Epithelial cell of esophagus (primary cell): Measurements from ENCODE around the gene SOHLH1.

ENCODE experiments used
- DNase-seq: peaks from one replicate; pipeline ENCODE4 v3.0.0; 2010; ENCODE audit warnings: low read depth
- H3K4me3 ChIP-seq: 2 replicates; pipeline ENCODE4 v1.5.1; 2011; ENCODE audit warnings: mild to moderate bottlenecking, low read length, control low read depth
- CTCF ChIP-seq: IDR thresholded peaks from 2 replicates; pipeline ENCODE4 v1.5.1; 2011; ENCODE audit warnings: low read depth, mild to moderate bottlenecking, low read length, control low read depth, inconsistent platforms; ENCODE audit not compliant: insufficient read depth; ENCODE audit errors: missing control alignments

The SOHLH1 gene

GRCh38 chr9:135718616-135719015, 19.3 kb upstream of the SOHLH1 start:
- no peak for DNase-seq
- TF ChIP-seq CTCF: no peak
- no peak overlapping the region for H3K4me3 ChIP-seq

- no peak for DNase-seq
- no peak overlapping the region for H3K4me3 ChIP-seq
- TF ChIP-seq CTCF: no peak
These were observed 18.1 kb upstream of the SOHLH1 start for GRCh38 chr9:135717410-135717809.

- DNase-seq: no peak
- TF ChIP-seq CTCF: no peak
These were observed 16.8 kb upstream of the SOHLH1 start for GRCh38 chr9:135716045-135716444.

GRCh38 chr9:135715056-135715595, 15.8 kb upstream of the SOHLH1 start:
- no peak overlapping the region for H3K4me3 ChIP-seq
- no peak for DNase-seq
- no peak for TF ChIP-seq CTCF

More at GRCh38 chr9:135716045-135716444, 16.8 kb upstream of the SOHLH1 start:
- H3K4me3 ChIP-seq: no peak overlapping the region

- TF ChIP-seq CTCF: no peak
- no peak for DNase-seq
- no peak overlapping the region for H3K4me3 ChIP-seq
These were observed 15.2 kb upstream of the SOHLH1 start for GRCh38 chr9:135714242-135715055.

GRCh38 chr9:135712613-135713295, 13.5 kb upstream of the SOHLH1 start:
- DNase-seq: no peak

More at GRCh38 chr9:135712613-135713295, 13.5 kb upstream of the SOHLH1 start:
- no peak overlapping the region for H3K4me3 ChIP-seq
- no peak for TF ChIP-seq CTCF
